ENCODE results near the gene AGO4. TPM values are rescaled to one million over a fixed set of nuclear protein-coding genes. Genes with fewer than 3 reads are reported as not detected.
"Not testable (repeated sequence)": the region's sequence is repeated elsewhere in the genome, so short reads cannot be mapped to it uniquely, and the experiment has no call there.

Gene AGO4
- total RNA-seq, 2 donors from 2014 or later = 6.9 to 11.9 TPM

DNA sequence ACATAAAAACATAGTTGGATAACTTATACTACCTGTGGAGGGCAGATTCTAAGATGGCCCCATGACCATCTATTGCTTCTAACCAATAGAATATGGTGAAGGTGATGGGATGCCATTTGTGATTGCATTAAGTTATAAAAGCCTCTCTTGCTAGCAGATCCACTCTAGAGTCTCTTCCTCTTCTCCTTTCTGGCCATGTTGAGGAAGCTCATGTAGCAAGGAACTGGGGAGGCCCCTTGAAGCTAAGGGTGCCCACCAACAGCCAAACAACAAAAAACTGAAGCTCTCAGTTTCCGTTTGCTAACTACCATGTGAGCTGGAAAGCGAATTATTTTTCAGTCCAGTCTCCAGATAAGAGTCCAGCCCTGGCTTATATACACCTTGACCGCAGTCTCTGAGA, 59.2 kb downstream of the AGO4 start:
- no peak overlapping the region for H3K4me3 ChIP-seq
- TF ChIP-seq, protein P1, sequence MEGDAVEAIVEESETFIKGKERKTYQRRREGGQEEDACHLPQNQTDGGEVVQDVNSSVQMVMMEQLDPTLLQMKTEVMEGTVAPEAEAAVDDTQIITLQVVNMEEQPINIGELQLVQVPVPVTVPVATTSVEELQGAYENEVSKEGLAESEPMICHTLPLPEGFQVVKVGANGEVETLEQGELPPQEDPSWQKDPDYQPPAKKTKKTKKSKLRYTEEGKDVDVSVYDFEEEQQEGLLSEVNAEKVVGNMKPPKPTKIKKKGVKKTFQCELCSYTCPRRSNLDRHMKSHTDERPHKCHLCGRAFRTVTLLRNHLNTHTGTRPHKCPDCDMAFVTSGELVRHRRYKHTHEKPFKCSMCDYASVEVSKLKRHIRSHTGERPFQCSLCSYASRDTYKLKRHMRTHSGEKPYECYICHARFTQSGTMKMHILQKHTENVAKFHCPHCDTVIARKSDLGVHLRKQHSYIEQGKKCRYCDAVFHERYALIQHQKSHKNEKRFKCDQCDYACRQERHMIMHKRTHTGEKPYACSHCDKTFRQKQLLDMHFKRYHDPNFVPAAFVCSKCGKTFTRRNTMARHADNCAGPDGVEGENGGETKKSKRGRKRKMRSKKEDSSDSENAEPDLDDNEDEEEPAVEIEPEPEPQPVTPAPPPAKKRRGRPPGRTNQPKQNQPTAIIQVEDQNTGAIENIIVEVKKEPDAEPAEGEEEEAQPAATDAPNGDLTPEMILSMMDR (IDR thresholded peaks at IDR 0.05) = no peak
- TF ChIP-seq POLR2A (IDR thresholded peaks at IDR 0.05) = no peak
- no peaks in the 10 kb centered on the region for H3K36me3 ChIP-seq (replicated peaks in 1 of 2; ENCODE audit: insufficient read depth in 1 of 2, low read depth in 2 of 2)
- intact Hi-C loops (cut with DNase I) = no loop called here
- ATAC-seq = no peak
- no peak for DNase-seq
- no peak overlapping the region for H3K27ac ChIP-seq
- no peaks in the 10 kb centered on the region for H3K9me3 ChIP-seq
- WGBS, 2 donors = 73 to 77% methylated on average over 3 of the region's 3 CpGs
- H3K4me1 ChIP-seq = no peaks in the 10 kb centered on the region
- no peaks in the 10 kb centered on the region for H3K27me3 ChIP-seq

DNA sequence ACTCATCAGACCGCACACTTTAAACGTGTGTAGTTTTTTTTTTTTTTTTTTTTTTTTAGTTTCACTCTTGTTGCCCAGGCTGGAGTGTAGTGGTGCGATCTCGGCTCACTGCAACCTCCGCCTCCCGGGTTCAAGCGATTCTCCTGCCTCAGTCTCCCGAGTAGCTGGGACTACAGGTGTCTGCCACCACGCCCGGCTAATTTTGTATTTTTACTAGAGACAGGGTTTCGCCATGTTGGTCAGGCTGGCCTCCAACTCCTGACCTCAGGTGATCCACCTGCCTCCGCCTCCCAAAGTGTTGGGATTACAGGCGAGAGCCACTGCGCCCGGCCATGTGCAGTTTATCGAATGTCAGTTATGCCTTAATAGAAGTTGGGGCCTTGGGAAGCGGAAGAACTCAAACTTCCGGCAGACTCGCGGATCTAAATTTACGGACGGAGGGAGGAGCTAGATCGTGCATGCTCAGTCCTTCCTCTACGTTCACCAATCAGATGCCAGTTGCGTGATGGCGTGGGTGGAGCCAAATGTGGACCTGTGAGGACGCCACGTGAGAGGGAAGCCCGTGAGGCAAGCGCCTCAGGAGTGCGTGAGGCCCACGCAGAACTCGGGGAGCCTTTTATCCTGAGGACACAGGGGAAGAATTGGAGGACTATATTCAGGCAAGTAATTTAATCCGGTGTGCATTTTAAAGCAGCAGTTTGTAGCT, 61.6 kb downstream of the AGO4 start:
- H3K36me3 ChIP-seq (replicated peaks in 1 of 2; ENCODE audit: insufficient read depth in 1 of 2, low read depth in 2 of 2); ATAC-seq; H3K27ac ChIP-seq; H3K27me3 ChIP-seq; DNase-seq; H3K9me3 ChIP-seq; H3K4me3 ChIP-seq; intact Hi-C loops (cut with DNase I); H3K4me1 ChIP-seq: not testable (repeated sequence)
- 83 to 88% methylated on average over 33 to 34 of the region's 34 CpGs for WGBS, 2 donors

DNA sequence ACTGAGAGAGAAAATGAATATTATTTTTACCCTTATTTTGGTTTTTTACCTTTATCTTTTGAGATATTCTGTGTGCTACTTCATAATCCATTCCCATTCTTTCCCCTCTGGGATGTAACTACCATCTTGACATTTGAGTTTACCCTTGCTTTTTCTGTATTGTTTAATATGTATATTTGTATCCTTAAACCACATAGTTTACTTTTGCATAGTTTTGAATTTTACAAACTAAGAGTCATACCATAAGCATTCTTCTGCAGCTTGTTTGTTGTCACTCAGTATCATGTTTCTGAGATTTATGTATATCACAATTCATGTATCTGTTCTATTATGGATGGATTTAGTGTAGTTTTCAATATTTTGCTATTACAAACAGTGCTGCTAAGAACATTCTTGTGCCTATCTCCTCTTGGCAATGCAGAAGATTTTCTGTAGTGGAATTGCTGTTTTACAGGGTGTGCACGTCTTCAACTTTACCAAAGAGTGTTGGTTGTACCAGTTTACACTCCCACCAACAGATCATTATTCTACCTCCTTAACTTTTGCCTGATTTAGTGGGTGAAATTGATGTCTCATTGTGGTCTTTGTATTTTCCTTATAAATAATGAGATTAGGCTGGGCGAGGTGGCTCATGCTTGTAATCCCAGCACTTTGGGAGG, 63.0 kb downstream of the AGO4 start:
- no peak for DNase-seq
- H3K27ac ChIP-seq = no peak overlapping the region
- no peaks in the 10 kb centered on the region for H3K9me3 ChIP-seq
- no peak overlapping the region for H3K4me3 ChIP-seq
- no peaks in the 10 kb centered on the region for H3K4me1 ChIP-seq
- WGBS, 2 donors = 91 to 94% methylated on average over 2 of the region's 2 CpGs
- no peak for TF ChIP-seq POLR2A (IDR thresholded peaks at IDR 0.05)
- TF ChIP-seq, protein P1 (IDR thresholded peaks at IDR 0.05) = no peak
- intact Hi-C loops (cut with DNase I) = no loop called here
- ATAC-seq = no peak
- no peaks in the 10 kb centered on the region for H3K27me3 ChIP-seq
- no peaks in the 10 kb centered on the region for H3K36me3 ChIP-seq (replicated peaks in 1 of 2; ENCODE audit: insufficient read depth in 1 of 2, low read depth in 2 of 2)

DNA sequence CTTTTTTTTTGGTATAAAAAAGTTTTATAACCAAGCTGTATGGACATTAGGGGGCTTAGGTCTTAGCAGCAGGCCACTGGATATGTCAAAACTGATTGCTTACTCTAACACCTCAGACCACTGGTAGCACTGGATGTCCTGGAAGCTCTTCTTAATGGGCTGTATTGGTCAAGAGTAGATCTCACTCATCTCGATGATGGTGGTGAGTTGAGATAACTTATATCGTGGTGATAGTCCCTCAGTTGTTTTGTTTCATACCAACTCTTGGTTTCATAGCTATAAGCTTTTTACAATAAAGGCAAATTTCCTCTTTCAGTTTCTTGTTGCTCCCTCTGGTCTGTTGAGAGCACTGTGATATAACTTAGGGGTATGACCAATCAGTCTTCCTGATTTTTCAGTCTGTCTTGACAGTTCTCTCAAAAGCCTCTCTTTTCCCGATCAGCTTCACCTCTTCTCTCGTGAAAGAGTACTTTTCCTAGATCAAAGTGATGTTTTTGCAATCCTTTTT, 65.5 kb downstream of the AGO4 start:
- WGBS, 2 donors = 71 to 84% methylated on average over 4 of the region's 4 CpGs

DNA sequence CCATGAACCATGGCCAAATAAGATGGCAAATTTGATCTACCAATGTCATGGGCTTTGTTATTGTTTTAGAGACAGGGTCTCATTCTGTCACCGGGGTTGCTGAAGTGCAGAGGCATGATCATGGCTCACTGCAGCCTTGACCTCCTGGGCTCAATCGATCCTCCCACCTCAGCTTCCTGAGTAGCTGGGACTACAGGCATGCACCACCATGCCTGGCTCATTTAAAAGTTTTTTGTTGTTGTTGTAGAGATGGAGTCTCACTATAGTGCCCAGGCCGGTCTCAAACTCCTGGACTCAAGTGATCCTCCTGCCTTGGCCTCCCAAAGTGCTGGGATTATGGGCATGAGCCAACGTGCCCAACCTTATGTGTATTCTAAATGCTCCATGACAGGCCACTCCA, 66.3 kb downstream of the AGO4 start:
- intact Hi-C loops (cut with DNase I); H3K9me3 ChIP-seq; H3K36me3 ChIP-seq (replicated peaks in 1 of 2; ENCODE audit: insufficient read depth in 1 of 2, low read depth in 2 of 2); DNase-seq; H3K4me1 ChIP-seq; H3K27me3 ChIP-seq; H3K27ac ChIP-seq; H3K4me3 ChIP-seq; ATAC-seq: not testable (repeated sequence)
- WGBS, 2 donors = 78 to 79% methylated on average over 3 to 4 of the region's 4 CpGs

More for the DNA sequence above, 65.5 kb downstream of the AGO4 start:
- intact Hi-C loops (cut with DNase I) = no loop called here
- Histone ChIP-seq H3K4me1 (no peaks in the 10 kb centered on the region), H3K4me3 (no peak overlapping the region), H3K9me3 (no peaks in the 10 kb centered on the region), H3K36me3 (replicated peaks in 1 of 2; ENCODE audit: insufficient read depth in 1 of 2, low read depth in 2 of 2) (no peaks in the 10 kb centered on the region), H3K27ac (no peak overlapping the region), H3K27me3 (no peaks in the 10 kb centered on the region)
- no peak for DNase-seq
- ATAC-seq = no peak
- no peak for TF ChIP-seq POLR2A (IDR thresholded peaks at IDR 0.05)
- TF ChIP-seq, protein P1 (IDR thresholded peaks at IDR 0.05) = no peak
